GM18907 (cell line): ENCODE results near the gene STARD3.

ENCODE experiments used
- ATAC-seq: cut with Tn5 transposase; IDR thresholded peaks from one replicate; pipeline ENCODE4 v1.9.1; 2021; ENCODE audit warnings: mild to moderate bottlenecking, moderate library complexity; ENCODE audit not compliant: unreplicated experiment

Gene STARD3

GRCh38 chr17:39658346-39658745, 21.4 kb downstream of the STARD3 start:
- ATAC-seq: no peak

GRCh38 chr17:39658760-39659159, 21.8 kb downstream of the STARD3 start:
- ATAC-seq: no peak

GRCh38 chr17:39659279-39660010, 22.5 kb downstream of the STARD3 start:
- ATAC-seq: no peak

GRCh38 chr17:39660011-39660360, 23.0 kb downstream of the STARD3 start:
- no peak for ATAC-seq

- ATAC-seq: no peak
Measured at GRCh38 chr17:39660397-39661385, 23.7 kb downstream of the STARD3 start.

GRCh38 chr17:39661744-39662541, 25.0 kb downstream of the STARD3 start:
- no peak for ATAC-seq

GRCh38 chr17:39662551-39663339, 25.8 kb downstream of the STARD3 start:
- ATAC-seq: no peak

- no peak for ATAC-seq
Measured at GRCh38 chr17:39663340-39663687, 26.4 kb downstream of the STARD3 start.

- ATAC-seq: no peak
Measured at GRCh38 chr17:39663688-39664580, 27.0 kb downstream of the STARD3 start.

GRCh38 chr17:39664581-39665561, 27.9 kb downstream of the STARD3 start, which contains the start of gene TCAP:
TSS of gene TCAP (plus strand) at chr17:39665349. CDS start at chr17:39665360, 11 bp downstream.
- ATAC-seq: no peak

- no peak for ATAC-seq
Measured at GRCh38 chr17:39665642-39666224, 28.8 kb downstream of the STARD3 start.

- ATAC-seq: no peak
Measured at GRCh38 chr17:39666231-39666600, 29.3 kb downstream of the STARD3 start.

GRCh38 chr17:39666601-39667261, 29.8 kb downstream of the STARD3 start:
- ATAC-seq: no peak

- no peak for ATAC-seq
Measured at GRCh38 chr17:39667262-39667944, 30.5 kb downstream of the STARD3 start.

GRCh38 chr17:39667945-39668924, 31.3 kb downstream of the STARD3 start, which contains the start of gene PNMT:
TSS of gene PNMT (plus strand) at chr17:39668453. CDS start at chr17:39668476, 23 bp downstream.
- no peak for ATAC-seq
